HepG2 (cell line): ENCODE data around the gene XG. TPM values are rescaled to one million over a fixed set of nuclear protein-coding genes. Genes with fewer than 3 reads are reported as not detected.

Source experiments
- CREM ChIP-seq, 2 experiments: sonication (generic) in 1 of 2; formaldehyde crosslinking in 1 of 2; IDR thresholded peaks; 2 replicates each; pipeline versions ENCODE4 v1.4.0 to v1.6.1; 2016 to 2020; ENCODE audit warnings: antibody characterized with exemption in 1 of 2, mild to moderate bottlenecking in 1 of 2, missing genetic modification reagents in 1 of 2
- CSRNP2 ChIP-seq: sonication (generic); formaldehyde crosslinking; conservative IDR thresholded peaks from 2 replicates; pipeline ENCODE4 v1.8.0; 2022; ENCODE audit warnings: low read depth, missing genetic modification reagents
- DNMT1 ChIP-seq: sonication (generic); formaldehyde crosslinking; IDR thresholded peaks from 2 replicates; pipeline ENCODE4 v1.5.1; 2020; ENCODE audit warnings: mild to moderate bottlenecking, missing genetic modification reagents
- FOXP1 ChIP-seq, 2 experiments: fragments of 450-650 bp in 1 of 2; IDR thresholded peaks; 2 replicates each; pipeline ENCODE4 v1.6.1; 2017 to 2018; ENCODE audit warnings: antibody characterized with exemption in 1 of 2
- HNF4A ChIP-seq: sonication (generic); formaldehyde crosslinking; IDR thresholded peaks from 2 replicates; pipeline ENCODE4 v1.4.0; 2020; ENCODE audit warnings: missing genetic modification reagents
- KLF13 ChIP-seq: sonication (generic); formaldehyde crosslinking; IDR thresholded peaks from 2 replicates; pipeline ENCODE4 v1.4.0; 2020; ENCODE audit warnings: mild to moderate bottlenecking, missing genetic modification reagents
- LCORL ChIP-seq, 2 experiments: fragments of 450-650 bp in 1 of 2; sonication (generic) in 1 of 2; formaldehyde crosslinking in 1 of 2; IDR thresholded peaks; 2 replicates each; pipeline versions ENCODE4 v1.5.0 to v1.6.1; 2017 to 2020; ENCODE audit warnings: antibody characterized with exemption in 1 of 2, missing genetic modification reagents in 1 of 2
- NBN ChIP-seq: fragments of 450-650 bp; conservative IDR thresholded peaks from 2 replicates; pipeline ENCODE4 v1.6.1; 2017
- PHB2 ChIP-seq: fragments of 450-650 bp; IDR thresholded peaks from 2 replicates; pipeline ENCODE4 v1.6.1; 2018; ENCODE audit not compliant: partially characterized antibody
- RARG ChIP-seq: sonication (generic); formaldehyde crosslinking; IDR thresholded peaks from 2 replicates; pipeline ENCODE4 v1.4.0; 2020; ENCODE audit warnings: low read depth, mild to moderate bottlenecking, missing genetic modification reagents
- SIX1 ChIP-seq: sonication (generic); formaldehyde crosslinking; IDR thresholded peaks from 2 replicates; pipeline ENCODE4 v1.4.0; 2020; ENCODE audit warnings: missing genetic modification reagents, borderline replicate concordance
- ZFP36L1 ChIP-seq: sonication (generic); formaldehyde crosslinking; IDR thresholded peaks from 2 replicates; pipeline ENCODE4 v1.8.0; 2022; ENCODE audit warnings: mild to moderate bottlenecking, missing genetic modification reagents, moderate library complexity
- ZNF383 ChIP-seq: sonication (generic); formaldehyde crosslinking; IDR thresholded peaks from 2 replicates; pipeline ENCODE4 v1.4.0; 2020; ENCODE audit warnings: missing genetic modification reagents, mild to moderate bottlenecking, borderline replicate concordance
- ZNF407 ChIP-seq: sonication (generic); formaldehyde crosslinking; IDR thresholded peaks from one replicate; pipeline ENCODE4 v1.5.1; 2020; ENCODE audit warnings: mild to moderate bottlenecking, missing genetic modification reagents; ENCODE audit errors: not compliant biosample characterization
- ZNF468 ChIP-seq: sonication (generic); formaldehyde crosslinking; IDR thresholded peaks from 2 replicates; pipeline ENCODE4 v1.8.0; 2022; ENCODE audit warnings: mild to moderate bottlenecking, moderate library complexity, missing genetic modification reagents
- ZNF670 ChIP-seq: sonication (generic); formaldehyde crosslinking; IDR thresholded peaks from 2 replicates; pipeline ENCODE4 v1.8.0; 2022; ENCODE audit warnings: mild to moderate bottlenecking, missing genetic modification reagents, borderline replicate concordance
- ZNF784 ChIP-seq: sonication (generic); formaldehyde crosslinking; IDR thresholded peaks from 2 replicates; pipeline ENCODE4 v1.5.1; 2020; ENCODE audit warnings: missing genetic modification reagents, mild to moderate bottlenecking, borderline replicate concordance
- ZNF790 ChIP-seq: sonication (generic); formaldehyde crosslinking; IDR thresholded peaks from 2 replicates; pipeline ENCODE4 v1.8.0; 2022; ENCODE audit warnings: missing genetic modification reagents, mild to moderate bottlenecking, borderline replicate concordance
- polyA plus RNA-seq, 8 experiments: library from polyadenylated mRNA; depleted of rRNA in 3 of 8; stranded (reverse) in 7 of 8; unstranded in 1 of 8; fragments of >200 nt; fragmentation: Illumina TruSeq in 4 of 8; extraction: Trizol in 4 of 8; gene quantifications; 2 replicates each; pipeline versions ENCODE4 v1.2.1 to v1.2.3, GENCODE V29; 2011 to 2016; ENCODE audit warnings: low read depth in 4 of 8, missing spikeins in 1 of 8, mixed read lengths in 1 of 8; ENCODE audit not compliant: insufficient read depth in 1 of 8
- total RNA-seq, 5 experiments: library from RNA; depleted of rRNA; stranded (reverse); fragments of >200 nt; fragmentation: Illumina TruSeq; extraction: Trizol; gene quantifications; 2 replicates each; pipeline ENCODE4 v1.2.3, GENCODE V29; 2016; ENCODE audit warnings: low read depth in 1 of 5

Gene XG
- total and polyA plus RNA-seq, 2 of the 13 experiments (the other 11 are each of a cell fraction or from before 2014, with no cell fraction given): not detected

- no peak for TF ChIP-seq ZNF784
- TF ChIP-seq ZNF670: no peak
- no peak for TF ChIP-seq CREM (IDR thresholded peaks at IDR 0.05)
- TF ChIP-seq CREM (CRISPR knock-in tag; IDR thresholded peaks at IDR 0.05): no peak
- TF ChIP-seq DNMT1 (CRISPR knock-in tag): no peak
- TF ChIP-seq LCORL (IDR thresholded peaks at IDR 0.05): 0 out of 2 replicates have a peak, but pooled peaks have one; percentile 30
- no peak for TF ChIP-seq LCORL (CRISPR knock-in tag; IDR thresholded peaks at IDR 0.05)
- TF ChIP-seq KLF13 (CRISPR knock-in tag): no peak
- no peak for TF ChIP-seq SIX1 (CRISPR knock-in tag)
- TF ChIP-seq FOXP1 (IDR thresholded peaks at IDR 0.05): peak; percentile 1; the same call in 1 of the 2 replicates
- no peak for TF ChIP-seq FOXP1 (CRISPR knock-in tag; IDR thresholded peaks at IDR 0.05)
- peak; percentile 92; the same call in 1 of the 2 replicates for TF ChIP-seq NBN
- TF ChIP-seq HNF4A: no peak
- peak; percentile 79 for TF ChIP-seq PHB2
- no peak for TF ChIP-seq ZNF468 (CRISPR knock-in tag)
- no peak for TF ChIP-seq ZFP36L1 (CRISPR knock-in tag)
- no peak for TF ChIP-seq ZNF407 (CRISPR knock-in tag)
- no peak for TF ChIP-seq ZNF790
- TF ChIP-seq CSRNP2: no peak
- no peak for TF ChIP-seq RARG (CRISPR knock-in tag)
- no peak for TF ChIP-seq ZNF383
These were observed 38.7 kb upstream of the XG start (continued) for GRCh38 chrX:2712890-2713840.
